Liver (tissue), 9 donors: ENCODE data around the gene RETREG1. TPM values are rescaled to one million over a fixed set of nuclear protein-coding genes. Genes with fewer than 3 reads are reported as not detected.

Source experiments
- DNase-seq: peaks from one replicate; pipeline ENCODE4 v3.0.0-alpha.2; 2017; ENCODE audit warnings: low spot score
- H3K27ac ChIP-seq, 2 donors: one replicate each; pipeline ENCODE4 v1.7.0; 2013; ENCODE audit warnings: inconsistent platforms in 2 of 2, low read length in 2 of 2, control low read depth in 1 of 2, low read depth in 1 of 2, mild to moderate bottlenecking in 1 of 2
- H3K27me3 ChIP-seq, 4 donors: one replicate each; pipeline versions ENCODE4 v1.6.1 to v1.7.0; 2013; ENCODE audit warnings: low read length in 3 of 4, inconsistent platforms in 1 of 4, mild to moderate bottlenecking in 1 of 4, moderate library complexity in 1 of 4; ENCODE audit not compliant: control insufficient read depth in 4 of 4, insufficient read depth in 4 of 4
- H3K36me3 ChIP-seq, 4 donors: one replicate each; pipeline versions ENCODE4 v1.6.1 to v1.7.0; 2013; ENCODE audit warnings: low read length in 3 of 4, mild to moderate bottlenecking in 3 of 4, low read depth in 1 of 4, moderate library complexity in 1 of 4; ENCODE audit not compliant: control insufficient read depth in 4 of 4, insufficient read depth in 3 of 4
- H3K4me1 ChIP-seq, 4 donors: one replicate each; pipeline versions ENCODE4 v1.6.1 to v1.7.0; 2013; ENCODE audit warnings: low read length in 3 of 4, mild to moderate bottlenecking in 3 of 4, moderate library complexity in 1 of 4; ENCODE audit not compliant: control insufficient read depth in 4 of 4, insufficient read depth in 4 of 4
- H3K4me3 ChIP-seq, 3 donors: one replicate each; pipeline versions ENCODE4 v1.6.1 to v1.7.0; 2013; ENCODE audit warnings: low read length in 3 of 3, control low read depth in 1 of 3, low read depth in 1 of 3, mild to moderate bottlenecking in 1 of 3
- H3K9ac ChIP-seq, 2 donors: one replicate each; pipeline ENCODE4 v1.7.0; 2013; ENCODE audit warnings: low read length in 2 of 2, mild to moderate bottlenecking in 2 of 2, moderate library complexity in 2 of 2, control low read depth in 1 of 2, low read depth in 1 of 2
- H3K9me3 ChIP-seq, 4 donors: one replicate each; pipeline versions ENCODE4 v1.6.1 to v1.7.0; 2013; ENCODE audit warnings: low read length in 3 of 4; ENCODE audit not compliant: control insufficient read depth in 4 of 4
- CTCF ChIP-seq: fragments of 150-350 bp; IDR thresholded peaks from 2 replicates; pipeline ENCODE4 v1.5.1; 2017; ENCODE audit warnings: improper control_type of control experiment, low read depth, low read length; ENCODE audit not compliant: missing input control
- EGR1 ChIP-seq, 2 donors: IDR thresholded peaks; 2 replicates each; pipeline ENCODE4 v1.6.1; 2016 to 2018; ENCODE audit warnings: antibody characterized with exemption in 2 of 2, low read depth in 2 of 2
- FOXA1 ChIP-seq: IDR thresholded peaks from 2 replicates; pipeline ENCODE4 v1.6.1; 2016; ENCODE audit warnings: antibody characterized with exemption
- FOXA2 ChIP-seq: IDR thresholded peaks from 2 replicates; pipeline ENCODE4 v1.6.1; 2016; ENCODE audit warnings: antibody characterized with exemption
- GABPA ChIP-seq, 2 donors: IDR thresholded peaks in 1 of 2; conservative IDR thresholded peaks in 1 of 2; 2 replicates each; pipeline ENCODE4 v1.6.1; 2016; ENCODE audit warnings: antibody characterized with exemption in 2 of 2, mild to moderate bottlenecking in 1 of 2, moderate library complexity in 1 of 2
- HNF4A ChIP-seq, 2 donors: conservative IDR thresholded peaks; 2 replicates each; pipeline ENCODE4 v1.6.1; 2016; ENCODE audit warnings: antibody characterized with exemption in 2 of 2, mild to moderate bottlenecking in 2 of 2
- HNF4G ChIP-seq: IDR thresholded peaks from 2 replicates; pipeline ENCODE4 v1.6.1; 2016; ENCODE audit warnings: antibody characterized with exemption
- JUND ChIP-seq, 2 donors: IDR thresholded peaks; 2 replicates each; pipeline ENCODE4 v1.6.1; 2016; ENCODE audit warnings: antibody characterized with exemption in 2 of 2
- NR2F2 ChIP-seq: IDR thresholded peaks from 2 replicates; pipeline ENCODE4 v1.6.1; 2016; ENCODE audit warnings: antibody characterized with exemption
- RAD21 ChIP-seq, 2 donors: IDR thresholded peaks; 2 replicates each; pipeline ENCODE4 v1.6.1; 2016; ENCODE audit warnings: antibody characterized with exemption in 2 of 2, mild to moderate bottlenecking in 2 of 2
- RXRA ChIP-seq, 2 donors: IDR thresholded peaks; 2 replicates each; pipeline ENCODE4 v1.6.1; 2017 to 2018; ENCODE audit warnings: antibody characterized with exemption in 2 of 2, mild to moderate bottlenecking in 1 of 2
- SP1 ChIP-seq: IDR thresholded peaks from 2 replicates; pipeline ENCODE4 v1.6.1; 2018; ENCODE audit warnings: antibody characterized with exemption, mild to moderate bottlenecking
- TAF1 ChIP-seq: conservative IDR thresholded peaks from 2 replicates; pipeline ENCODE4 v1.6.1; 2016; ENCODE audit warnings: antibody characterized with exemption, mild to moderate bottlenecking
- YY1 ChIP-seq: IDR thresholded peaks from 2 replicates; pipeline ENCODE4 v1.6.1; 2016; ENCODE audit warnings: antibody characterized with exemption, mild to moderate bottlenecking
- ZBTB33 ChIP-seq: IDR thresholded peaks from 2 replicates; pipeline ENCODE4 v1.6.1; 2016; ENCODE audit warnings: antibody characterized with exemption
- WGBS: extraction: QIAGEN DNeasy Blood & Tissue Kit; methylation state at CpG from one replicate; pipeline ENCODE4 v1.1.7; 2013; 5-methylcytosine and 5-hydroxymethylcytosine counted together
- polyA plus RNA-seq, 2 donors: library from polyadenylated mRNA; stranded (reverse) in 1 of 2; unstranded in 1 of 2; fragments of 200-250 nt in 1 of 2; fragments of >200 nt in 1 of 2; fragmentation: Nextera tagmentation in 1 of 2; extraction: Ambion mirVana in 1 of 2; gene quantifications; one replicate each; pipeline versions ENCODE4 v1.2.1 to v1.2.3, GENCODE V29; 2013 to 2015
- total RNA-seq, 2 donors: library from RNA; depleted of rRNA; stranded (reverse); fragments of >200 nt; gene quantifications; one replicate each; pipeline ENCODE4 v1.2.3, GENCODE V29; 2014
- TF ChIP-seq, protein P1 (sequence below): IDR thresholded peaks from 2 replicates; pipeline ENCODE4 v1.6.1; 2016; ENCODE audit warnings: antibody characterized with exemption
- TF ChIP-seq, protein P2 (sequence below): IDR thresholded peaks from 2 replicates; pipeline ENCODE4 v1.6.1; 2016; ENCODE audit warnings: antibody characterized with exemption, mild to moderate bottlenecking
- donor health status: healthy.
- donor health status: healthy.
- donor health status: healthy.
- donor health status: healthy.
- donor health status: healthy.

RETREG1 gene
- total and polyA plus RNA-seq, 4 donors: 0.70 to 28.1 (median 4.2) TPM

GRCh38 chr5:16642867-16643266 is 26.1 kb upstream of the RETREG1 start:
- no peaks in the 10 kb centered on the region for H3K9me3 ChIP-seq
- 79% methylated on average over 2 of the region's 2 CpGs for WGBS
- no peak overlapping the region for H3K9ac ChIP-seq
- TF ChIP-seq YY1: no peak
- TF ChIP-seq, protein P1, sequence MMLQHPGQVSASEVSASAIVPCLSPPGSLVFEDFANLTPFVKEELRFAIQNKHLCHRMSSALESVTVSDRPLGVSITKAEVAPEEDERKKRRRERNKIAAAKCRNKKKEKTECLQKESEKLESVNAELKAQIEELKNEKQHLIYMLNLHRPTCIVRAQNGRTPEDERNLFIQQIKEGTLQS: no peak
- no peak for TF ChIP-seq GABPA (IDR thresholded peaks at IDR 0.05 in 1 of 2, conservative IDR thresholded peaks at IDR 0.05 in 1 of 2)
- TF ChIP-seq CTCF: no peak
- no peak for TF ChIP-seq FOXA2
- no peak for TF ChIP-seq SP1
- no peak for TF ChIP-seq EGR1 (IDR thresholded peaks at IDR 0.05; ENCODE audit: low read depth in 2 of 2)
- no peak for TF ChIP-seq TAF1
- TF ChIP-seq RAD21 (IDR thresholded peaks at IDR 0.05): no peak
- TF ChIP-seq HNF4G: no peak
- TF ChIP-seq, protein P2, sequence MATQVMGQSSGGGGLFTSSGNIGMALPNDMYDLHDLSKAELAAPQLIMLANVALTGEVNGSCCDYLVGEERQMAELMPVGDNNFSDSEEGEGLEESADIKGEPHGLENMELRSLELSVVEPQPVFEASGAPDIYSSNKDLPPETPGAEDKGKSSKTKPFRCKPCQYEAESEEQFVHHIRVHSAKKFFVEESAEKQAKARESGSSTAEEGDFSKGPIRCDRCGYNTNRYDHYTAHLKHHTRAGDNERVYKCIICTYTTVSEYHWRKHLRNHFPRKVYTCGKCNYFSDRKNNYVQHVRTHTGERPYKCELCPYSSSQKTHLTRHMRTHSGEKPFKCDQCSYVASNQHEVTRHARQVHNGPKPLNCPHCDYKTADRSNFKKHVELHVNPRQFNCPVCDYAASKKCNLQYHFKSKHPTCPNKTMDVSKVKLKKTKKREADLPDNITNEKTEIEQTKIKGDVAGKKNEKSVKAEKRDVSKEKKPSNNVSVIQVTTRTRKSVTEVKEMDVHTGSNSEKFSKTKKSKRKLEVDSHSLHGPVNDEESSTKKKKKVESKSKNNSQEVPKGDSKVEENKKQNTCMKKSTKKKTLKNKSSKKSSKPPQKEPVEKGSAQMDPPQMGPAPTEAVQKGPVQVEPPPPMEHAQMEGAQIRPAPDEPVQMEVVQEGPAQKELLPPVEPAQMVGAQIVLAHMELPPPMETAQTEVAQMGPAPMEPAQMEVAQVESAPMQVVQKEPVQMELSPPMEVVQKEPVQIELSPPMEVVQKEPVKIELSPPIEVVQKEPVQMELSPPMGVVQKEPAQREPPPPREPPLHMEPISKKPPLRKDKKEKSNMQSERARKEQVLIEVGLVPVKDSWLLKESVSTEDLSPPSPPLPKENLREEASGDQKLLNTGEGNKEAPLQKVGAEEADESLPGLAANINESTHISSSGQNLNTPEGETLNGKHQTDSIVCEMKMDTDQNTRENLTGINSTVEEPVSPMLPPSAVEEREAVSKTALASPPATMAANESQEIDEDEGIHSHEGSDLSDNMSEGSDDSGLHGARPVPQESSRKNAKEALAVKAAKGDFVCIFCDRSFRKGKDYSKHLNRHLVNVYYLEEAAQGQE: no peak
- no peak for TF ChIP-seq HNF4A (conservative IDR thresholded peaks at IDR 0.05)
- no peak for TF ChIP-seq FOXA1
- TF ChIP-seq NR2F2: no peak
- TF ChIP-seq ZBTB33: no peak
- H3K4me3 ChIP-seq: no peak overlapping the region
- no peaks in the 10 kb centered on the region for H3K27me3 ChIP-seq
- no peaks in the 10 kb centered on the region for H3K36me3 ChIP-seq
- H3K27ac ChIP-seq: no peak overlapping the region
- DNase-seq: no peak
- no peaks in the 10 kb centered on the region for H3K4me1 ChIP-seq

GRCh38 chr5:16639206-16639605 is 22.4 kb upstream of the RETREG1 start:
- Histone ChIP-seq H3K27me3 (no peaks in the 10 kb centered on the region), H3K4me1 (no peaks in the 10 kb centered on the region), H3K9me3 (no peaks in the 10 kb centered on the region), H3K4me3 (no peak overlapping the region), H3K36me3 (no peaks in the 10 kb centered on the region), H3K27ac (no peak overlapping the region), H3K9ac (no peak overlapping the region)
- 81% methylated on average over 4 of the region's 4 CpGs for WGBS
- DNase-seq: no peak
- TF ChIP-seq GABPA (IDR thresholded peaks at IDR 0.05 in 1 of 2, conservative IDR thresholded peaks at IDR 0.05 in 1 of 2) (no peak), HNF4G (no peak), SP1 (no peak), YY1 (no peak), TAF1 (no peak), HNF4A (conservative IDR thresholded peaks at IDR 0.05) (no peak), EGR1 (IDR thresholded peaks at IDR 0.05; ENCODE audit: low read depth in 2 of 2) (no peak), JUND (IDR thresholded peaks at IDR 0.05) (no peak), RXRA (IDR thresholded peaks at IDR 0.05) (no peak), ZBTB33 (no peak)
- TF ChIP-seq, protein P2: no peak
